CD4-positive, alpha-beta T cell treated with Interleukin-12 subunit alpha and Interleukin-12 subunit beta, for 1 hour (primary cell): ENCODE results near the gene CHCHD6.

Experiments
- DNase-seq: peaks from one replicate; pipeline ENCODE4 v3.0.0-alpha.2; 2020

CHCHD6 gene

DNA sequence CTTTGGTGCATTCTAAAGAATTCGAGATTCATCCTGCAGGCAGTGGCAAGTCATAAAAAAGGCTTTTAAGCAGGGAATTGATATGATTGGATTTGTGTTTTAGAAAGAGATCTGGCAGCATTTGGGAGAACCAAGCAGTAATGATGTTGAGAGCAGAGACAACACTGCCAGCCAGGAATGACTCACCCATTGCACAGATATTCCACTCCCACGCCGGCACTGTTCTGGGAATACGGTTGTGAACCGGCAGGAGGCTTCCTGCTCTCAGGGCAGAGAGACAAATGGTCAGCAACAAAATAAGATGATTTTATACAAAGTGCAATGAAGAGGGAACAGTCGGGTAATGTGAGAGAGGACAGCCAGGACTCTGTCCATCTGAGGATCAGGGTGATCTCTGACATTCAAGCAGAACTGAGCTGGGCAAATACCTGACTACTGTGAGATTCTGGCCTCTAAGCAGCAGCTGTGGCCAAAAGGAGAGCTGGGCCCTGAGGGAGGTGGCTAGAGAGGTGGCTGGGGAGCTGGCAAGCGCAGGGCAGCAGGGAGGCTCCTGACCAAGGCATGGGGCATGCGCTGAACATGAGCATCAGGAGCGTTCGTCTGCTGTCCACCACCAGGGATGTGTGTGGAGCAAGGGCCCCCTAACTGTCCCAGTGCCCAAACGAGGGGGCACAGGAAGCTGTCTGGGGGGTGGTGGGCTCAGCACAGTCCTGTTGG lies 222.8 kb downstream of the CHCHD6 start:
- no peak for DNase-seq

- DNase-seq = no peak
Observed at GRCh38 chr3:126927401-126927750, 223.3 kb downstream of the CHCHD6 start.

DNA sequence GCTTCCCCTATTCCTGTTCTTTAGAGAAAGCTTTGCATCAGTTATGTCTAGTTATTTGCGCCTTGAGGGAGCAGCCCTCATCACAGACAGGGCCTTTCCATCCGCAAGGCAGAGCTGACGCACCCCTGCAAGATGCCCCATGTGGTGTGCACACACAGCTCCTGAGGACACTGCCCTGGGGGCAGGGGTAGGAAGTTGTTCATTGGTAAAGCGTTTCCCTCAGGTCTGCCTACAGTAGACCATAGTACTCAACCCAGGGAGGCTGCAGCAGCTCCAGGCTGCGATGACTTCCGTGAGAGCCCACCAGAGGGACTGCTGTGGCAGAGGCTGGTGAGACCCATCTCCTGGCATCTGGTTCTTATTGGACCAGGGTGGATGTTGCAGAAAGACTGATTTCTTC lies 223.8 kb downstream of the CHCHD6 start:
- no peak for DNase-seq

DNA sequence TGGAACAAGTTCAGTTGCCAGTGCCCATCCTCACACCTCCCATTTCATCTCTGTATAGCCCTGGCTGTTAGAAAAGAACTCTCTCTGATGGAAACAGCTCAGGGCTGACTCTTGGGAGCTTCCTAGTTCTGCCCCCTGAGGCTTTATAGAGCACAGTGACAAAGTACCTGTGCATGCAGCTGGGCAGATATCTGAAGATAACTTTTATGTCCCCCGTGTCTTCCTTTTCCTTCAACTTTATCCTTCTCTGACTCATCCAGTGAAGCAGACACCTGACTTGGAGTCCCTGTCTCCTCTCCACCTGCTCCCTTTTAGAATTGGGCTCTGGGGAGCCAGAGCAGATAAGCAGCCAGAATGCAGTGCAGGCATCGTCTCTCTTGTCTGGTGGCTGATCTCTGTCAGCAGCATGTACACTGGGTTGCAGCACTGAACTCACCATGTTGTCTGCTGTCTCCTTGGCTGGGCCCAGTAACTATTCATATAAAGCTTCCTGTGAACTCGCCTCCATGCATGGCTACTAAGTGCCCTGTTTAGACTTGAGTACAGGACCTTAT lies 225.0 kb downstream of the CHCHD6 start:
- no peak for DNase-seq

GRCh38 chr3:126930936-126931600 lies 227.0 kb downstream of the CHCHD6 start:
- DNase-seq = no peak

- DNase-seq = no peak
Observed at GRCh38 chr3:126931806-126932187, 227.8 kb downstream of the CHCHD6 start.

GRCh38 chr3:126932188-126932931 lies 228.3 kb downstream of the CHCHD6 start:
- DNase-seq = no peak

- DNase-seq = no peak
Observed at GRCh38 chr3:126934031-126934531, 230.0 kb downstream of the CHCHD6 start.

DNA sequence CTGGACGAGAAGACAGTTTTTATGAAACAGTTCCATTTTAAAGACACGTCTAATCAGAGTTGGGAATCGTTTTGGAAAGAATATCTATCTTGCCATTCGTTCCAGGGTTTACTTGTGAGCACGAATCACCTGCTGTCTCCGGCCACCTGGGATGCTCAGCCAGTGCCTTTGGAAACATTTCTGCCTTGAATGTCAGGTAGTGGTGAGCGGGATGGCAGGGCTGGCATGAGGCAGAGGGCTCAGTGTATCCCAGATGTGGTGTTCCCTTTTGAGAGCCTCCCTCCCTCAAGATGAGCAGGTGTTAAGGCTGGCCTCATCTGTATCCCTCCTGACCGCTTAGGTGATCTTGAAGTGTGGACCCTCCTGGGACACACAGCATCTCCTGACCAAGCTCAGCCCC lies 231.0 kb downstream of the CHCHD6 start:
- no peak for DNase-seq

DNA sequence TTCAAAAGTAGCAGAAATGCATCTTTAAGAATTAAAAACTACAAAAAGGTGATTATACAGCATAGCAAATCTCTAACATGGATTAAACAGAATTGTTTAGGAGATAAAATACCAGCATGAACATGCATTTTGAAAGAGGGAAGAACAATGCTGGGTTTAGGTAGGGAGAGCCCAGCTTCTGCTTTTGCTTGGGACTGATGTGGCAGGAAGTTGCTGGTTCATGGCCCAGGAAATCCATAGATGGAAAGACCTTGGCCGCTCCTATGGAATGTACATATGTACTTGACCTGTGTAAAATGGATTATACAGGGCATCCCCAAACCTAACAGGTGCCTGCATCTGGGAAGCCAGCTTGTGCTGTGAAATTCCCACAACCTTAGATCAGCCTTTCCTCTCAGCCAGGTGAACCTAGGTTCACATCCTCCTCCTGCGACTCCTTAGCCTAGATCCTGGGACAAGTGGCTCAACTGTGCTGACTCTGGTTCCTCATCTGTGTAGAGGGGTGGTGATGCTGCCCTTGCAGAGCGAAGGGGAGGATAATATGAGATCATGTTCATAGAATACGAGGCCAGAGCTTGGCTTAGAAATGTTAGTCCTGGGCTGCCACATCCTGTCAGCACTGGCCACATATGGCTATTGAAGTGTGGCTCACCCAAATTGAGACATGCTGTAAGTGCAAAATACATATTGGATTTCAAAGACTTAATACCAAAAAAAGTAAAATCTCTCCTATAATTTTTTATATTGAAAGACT lies 231.9 kb downstream of the CHCHD6 start:
- no peak for DNase-seq

GRCh38 chr3:126936853-126937425 lies 232.9 kb downstream of the CHCHD6 start:
- DNase-seq = no peak

GRCh38 chr3:126937533-126937932 lies 233.5 kb downstream of the CHCHD6 start:
- DNase-seq = no peak

DNA sequence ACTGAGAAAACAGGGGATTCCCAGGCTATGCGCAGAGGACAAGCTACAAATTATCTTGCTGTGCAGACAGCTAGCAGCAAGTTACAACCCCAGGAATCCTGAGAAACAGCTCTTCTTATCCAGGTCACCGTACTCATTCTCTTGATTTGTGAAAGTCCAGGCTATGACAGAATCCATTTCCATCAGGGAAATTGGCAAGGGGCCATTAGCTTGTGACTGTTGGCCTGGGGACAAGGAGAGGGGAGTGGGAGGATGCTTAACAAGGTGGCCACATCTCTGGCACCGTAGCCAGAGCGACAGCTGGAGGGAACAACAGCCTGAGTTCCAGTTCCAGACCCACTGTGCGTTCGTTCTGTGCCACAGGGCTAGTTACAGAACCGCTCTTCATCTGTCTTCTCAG lies 233.9 kb downstream of the CHCHD6 start:
- no peak for DNase-seq

- no peak for DNase-seq
Observed at GRCh38 chr3:126938520-126939337, 234.7 kb downstream of the CHCHD6 start.

DNA sequence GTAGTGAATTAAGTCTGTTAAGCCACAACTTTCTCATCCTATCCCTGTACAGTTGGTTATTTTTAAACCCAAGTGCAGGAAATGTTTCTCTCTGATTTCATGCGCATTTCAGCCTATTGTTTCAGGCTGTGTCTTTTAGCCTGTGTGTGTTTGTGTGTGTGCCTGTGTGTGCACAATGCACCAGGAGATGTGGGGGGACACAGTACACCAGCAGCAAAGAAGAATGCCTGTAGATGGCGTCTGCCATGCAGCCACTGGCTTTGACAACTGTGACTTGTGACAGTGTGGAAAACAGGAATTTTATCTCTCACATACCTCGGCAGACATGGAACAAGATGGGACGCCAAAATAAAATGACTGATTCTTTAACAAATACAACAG lies 235.3 kb downstream of the CHCHD6 start:
- DNase-seq = no peak

- no peak for DNase-seq
Observed at GRCh38 chr3:126939733-126940132, 235.7 kb downstream of the CHCHD6 start.

DNA sequence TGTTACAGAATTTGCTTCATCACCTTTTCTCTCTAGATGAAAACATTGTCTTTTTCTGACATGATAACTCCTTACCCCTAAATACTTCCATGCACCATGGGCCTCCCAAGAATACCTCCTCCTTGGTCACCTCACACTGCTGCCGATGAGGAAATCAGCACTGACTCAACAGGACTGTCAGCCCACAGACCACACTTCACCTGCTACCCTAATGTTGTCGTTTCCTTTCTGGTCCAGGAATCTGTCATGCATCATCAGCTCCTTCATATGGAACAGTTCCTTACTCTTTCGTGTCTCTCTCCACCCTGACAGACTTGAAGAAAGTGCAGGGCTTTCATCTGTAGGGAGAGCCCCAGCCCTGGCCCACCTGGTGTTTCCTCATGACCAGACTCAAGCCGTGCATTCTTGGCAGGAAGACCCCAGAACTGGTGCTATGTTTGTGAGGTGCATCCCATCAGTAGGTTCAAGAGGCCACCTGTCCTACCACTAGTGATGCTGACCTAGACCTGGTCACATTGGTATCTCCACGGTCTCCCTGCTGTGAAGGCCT lies 237.8 kb downstream of the CHCHD6 start:
- no peak for DNase-seq

GRCh38 chr3:126944089-126944965 lies 240.3 kb downstream of the CHCHD6 start:
- no peak for DNase-seq

GRCh38 chr3:126945171-126945721 lies 241.2 kb downstream of the CHCHD6 start:
- no peak for DNase-seq

GRCh38 chr3:126945891-126946290 lies 241.9 kb downstream of the CHCHD6 start:
- DNase-seq = no peak
